B cell (primary cell): ENCODE results near the gene BET1L. TPM values are rescaled to one million over a fixed set of nuclear protein-coding genes. Genes with fewer than 3 reads are reported as not detected.

Source experiments
- polyA plus RNA-seq: library from polyadenylated mRNA; depleted of rRNA; stranded (reverse); fragments of >200 nt; gene quantifications from 2 replicates; pipeline ENCODE4 v1.2.3, GENCODE V29; 2012
- small RNA-seq: library from RNA; depleted of rRNA; stranded (forward); fragments of <200 nt; gene quantifications from one replicate; pipeline ENCODE3, GENCODE V24; 2012; ENCODE audit warnings: low replicate concordance, low read depth; ENCODE audit not compliant: insufficient read length
- total RNA-seq, 2 donors: library from RNA; stranded (reverse); fragments of 120-200 nt in 1 of 2; gene quantifications; 1 replicate in 1 of 2; 2 replicates in 1 of 2; pipeline versions ENCODE4 v1.2.3 to v1.2.4, GENCODE V29; 2013 to 2022

BET1L gene
- total and polyA plus RNA-seq, 2 donors (not counting 1 experiment from before 2014, with no cell fraction given) = 49.3 to 69.1 TPM

Small RNA genes lying within 50 kb of the gene (small RNA-seq; reads per million reads assigned to genes)
- gene RNU6-447P = not detected

Other genes starting within 250 kb of the BET1L start
- gene SCGB1C1, start 14.3 kb downstream of the BET1L start, total RNA-seq = not detected in 2 replicates
- gene SCGB1C1, start 14.3 kb downstream of the BET1L start, polyA plus RNA-seq = not detected in 2 replicates
- gene RIC8A, start 309 bp upstream of the BET1L start, total RNA-seq = 102 and 110 TPM in 2 replicates
- gene RIC8A, start 309 bp upstream of the BET1L start, polyA plus RNA-seq = 90.0 and 100 TPM in 2 replicates
- 27.9 and 33.6 TPM in 2 replicates for gene SIRT3, start 28.9 kb upstream of the BET1L start, total RNA-seq
- gene SIRT3, start 28.9 kb upstream of the BET1L start, polyA plus RNA-seq = 22.9 and 50.5 TPM in 2 replicates
- 96.2 and 104 TPM in 2 replicates for gene PSMD13, start 29.6 kb upstream of the BET1L start, total RNA-seq
- gene PSMD13, start 29.6 kb upstream of the BET1L start, polyA plus RNA-seq = 98.0 and 111 TPM in 2 replicates
- 2.5 and 2.7 TPM in 2 replicates for gene NLRP6, start 71.0 kb upstream of the BET1L start, total RNA-seq
- gene NLRP6, start 71.0 kb upstream of the BET1L start, polyA plus RNA-seq = 0.92 and 1.4 TPM in 2 replicates
- 159 and 169 TPM in 2 replicates for gene PGGHG, start 81.7 kb upstream of the BET1L start, total RNA-seq
- gene PGGHG, start 81.7 kb upstream of the BET1L start, polyA plus RNA-seq = 152 and 264 TPM in 2 replicates
- not detected in 2 replicates for gene IFITM5, start 92.1 kb upstream of the BET1L start, total RNA-seq
- gene IFITM5, start 92.1 kb upstream of the BET1L start, polyA plus RNA-seq = not detected in 2 replicates
- gene IFITM2, start 100.4 kb upstream of the BET1L start, total RNA-seq = 72.1 and 76.1 TPM in 2 replicates
- 207 and 451 TPM in 2 replicates for gene IFITM2, start 100.4 kb upstream of the BET1L start, polyA plus RNA-seq
- 19.5 and 19.7 TPM in 2 replicates for gene IFITM1, start 106.6 kb upstream of the BET1L start, total RNA-seq
- 70.6 and 83.7 TPM in 2 replicates for gene IFITM1, start 106.6 kb upstream of the BET1L start, polyA plus RNA-seq
- 9.8 and 16.5 TPM in 2 replicates for gene IFITM3, start 113.5 kb upstream of the BET1L start, total RNA-seq
- 1.6 and 5.2 TPM in 2 replicates for gene IFITM3, start 113.5 kb upstream of the BET1L start, polyA plus RNA-seq
- not detected in 2 replicates for gene B4GALNT4, start 162.1 kb upstream of the BET1L start, total RNA-seq
- 0.07 TPM in 1 of 2 replicates, not detected in the other for gene B4GALNT4, start 162.1 kb upstream of the BET1L start, polyA plus RNA-seq
- gene PKP3, start 186.8 kb upstream of the BET1L start, total RNA-seq = 0.39 TPM in 1 of 2 replicates, not detected in the other
- 0.16 and 0.78 TPM in 2 replicates for gene PKP3, start 186.8 kb upstream of the BET1L start, polyA plus RNA-seq
- 66.6 and 73.8 TPM in 2 replicates for gene SIGIRR, start 207.6 kb upstream of the BET1L start, total RNA-seq
- gene SIGIRR, start 207.6 kb upstream of the BET1L start, polyA plus RNA-seq = 92.1 and 145 TPM in 2 replicates
- gene ANO9, start 234.6 kb upstream of the BET1L start, total RNA-seq = 62.0 and 63.9 TPM in 2 replicates
- 94.1 and 107 TPM in 2 replicates for gene ANO9, start 234.6 kb upstream of the BET1L start, polyA plus RNA-seq
- gene PTDSS2, start 242.9 kb upstream of the BET1L start, total RNA-seq = 29.0 and 35.5 TPM in 2 replicates
- 15.4 and 22.1 TPM in 2 replicates for gene PTDSS2, start 242.9 kb upstream of the BET1L start, polyA plus RNA-seq